ENCODE data around the gene ADAMTSL3. TPM values are rescaled to one million over a fixed set of nuclear protein-coding genes. Genes with fewer than 3 reads are reported as not detected.

Gene ADAMTSL3
- total RNA-seq, 1 experiment from 2014 or later = 0.05 TPM

GRCh38 chr15:83846847-83847246 is 192.9 kb downstream of the ADAMTSL3 start:
- Histone ChIP-seq H4K20me1 (ENCODE audit: insufficient read depth) (no peaks in the 10 kb centered on the region), H2AFZ (ENCODE audit: low read depth, low read length, poor library complexity, severe bottlenecking) (no peak overlapping the region), H3K79me2 (ENCODE audit: insufficient read depth, low read length) (no peaks in the 10 kb centered on the region), H3K9me2 (ENCODE audit: insufficient read depth) (no peaks in the 10 kb centered on the region), H3K27ac (ENCODE audit: low read depth, low read length) (no peak overlapping the region), H3K4me1 (ENCODE audit: control insufficient read depth in 1 of 2, insufficient read depth in 2 of 2, low read length in 2 of 2) (peaks cover 4 to 7% of the 10 kb centered on the region in 2 experiments; a peak in 2 of 4 replicates), H3K9ac (ENCODE audit: low read length) (no peak overlapping the region), H3K4me3 (replicated peaks in 1 of 2; ENCODE audit: low read depth in 1 of 2, low read length in 2 of 2) (no peak overlapping the region), H3K27me3 (ENCODE audit: insufficient read depth, low read length) (peaks cover 4% of the 10 kb centered on the region; the same call in 1 of the 2 replicates), H3K9me3 (ENCODE audit: control insufficient read depth in 1 of 2, insufficient read depth in 1 of 2, low read depth in 1 of 2, low read length in 2 of 2) (no peaks in the 10 kb centered on the region), H3K36me3 (ENCODE audit: control insufficient read depth in 1 of 2, insufficient read depth in 2 of 2, low read length in 2 of 2) (no peaks in the 10 kb centered on the region), H3K4me2 (ENCODE audit: low read length) (no peak overlapping the region)
- BruUV-seq (replicated peaks) = no TSS peak
- intact Hi-C loops (cut with micrococcal nuclease) = no loop called here
- no peak for TF ChIP-seq ELF1 (IDR thresholded peaks at IDR 0.05; ENCODE audit: borderline replicate concordance, low read depth)
- no peak for TF ChIP-seq CTCF (IDR thresholded peaks at IDR 0.05 in 2 of 3, conservative IDR thresholded peaks at IDR 0.05 in 1 of 3; ENCODE audit: borderline replicate concordance in 1 of 3, insufficient read depth in 1 of 3, low read depth in 2 of 3, low read length in 2 of 3)
- TF ChIP-seq ATF3 (IDR thresholded peaks at IDR 0.05) = no peak
- TF ChIP-seq JUND (IDR thresholded peaks at IDR 0.05) = no peak
- TF ChIP-seq FOSL1 (IDR thresholded peaks at IDR 0.05; ENCODE audit: low read depth) = no peak
- no peak for TF ChIP-seq SIN3A (IDR thresholded peaks at IDR 0.05; ENCODE audit: low read depth)
- TF ChIP-seq CBX3 (IDR thresholded peaks at IDR 0.05; ENCODE audit: low read depth) = no peak
- TF ChIP-seq TCF7L2 (IDR thresholded peaks at IDR 0.05; ENCODE audit: borderline replicate concordance, extremely low read depth, insufficient read depth, insufficient read length) = no peak
- no peak for TF ChIP-seq EGR1 (IDR thresholded peaks at IDR 0.05; ENCODE audit: low read depth)
- TF ChIP-seq SP1 (IDR thresholded peaks at IDR 0.05; ENCODE audit: low read depth) = no peak
- TF ChIP-seq POLR2AphosphoS5 (IDR thresholded peaks at IDR 0.05; ENCODE audit: low read depth, low read length) = no peak
- TF ChIP-seq ZNF274 (IDR thresholded peaks at IDR 0.05; ENCODE audit: low read depth, low read length) = no peak
- TF ChIP-seq EZH2phosphoT487 (IDR thresholded peaks at IDR 0.05; ENCODE audit: borderline replicate concordance) = no peak
- TF ChIP-seq SRF (IDR thresholded peaks at IDR 0.05; ENCODE audit: low read depth) = no peak
- no peak for TF ChIP-seq MAX (IDR thresholded peaks at IDR 0.05)
- TF ChIP-seq RAD21 (IDR thresholded peaks at IDR 0.05; ENCODE audit: low read depth) = no peak
- ChIA-PET CTCF (interaction anchor here (0.6 kb wide), 1 partner anchor 9 kb away, joined by 3 read pairs; no protein-coding TSS in a partner anchor), POLR2A (no interaction called here), RAD21 (ENCODE audit: low non-redundant PET in 1 of 2, low total read pairs in 2 of 2, uncharacterized antibody in 2 of 2, unreplicated experiment in 2 of 2) (no interaction called here)
- DNase-seq (ENCODE audit: low read depth, low spot score) = no peak
- no peak for ATAC-seq

All from HCT116 (cell line).